CD4-positive, alpha-beta T cell treated with Interleukin-6 for 4 hours (primary cell): Measurements from ENCODE around the gene RAI1.
A peak's percentile ranks its signal among the peaks of the same experiment; 100 is the strongest.

Experiments used
- DNase-seq: peaks from one replicate; pipeline ENCODE4 v3.0.0-alpha.2; 2020; ENCODE audit warnings: mixed read lengths

Gene RAI1

DNA sequence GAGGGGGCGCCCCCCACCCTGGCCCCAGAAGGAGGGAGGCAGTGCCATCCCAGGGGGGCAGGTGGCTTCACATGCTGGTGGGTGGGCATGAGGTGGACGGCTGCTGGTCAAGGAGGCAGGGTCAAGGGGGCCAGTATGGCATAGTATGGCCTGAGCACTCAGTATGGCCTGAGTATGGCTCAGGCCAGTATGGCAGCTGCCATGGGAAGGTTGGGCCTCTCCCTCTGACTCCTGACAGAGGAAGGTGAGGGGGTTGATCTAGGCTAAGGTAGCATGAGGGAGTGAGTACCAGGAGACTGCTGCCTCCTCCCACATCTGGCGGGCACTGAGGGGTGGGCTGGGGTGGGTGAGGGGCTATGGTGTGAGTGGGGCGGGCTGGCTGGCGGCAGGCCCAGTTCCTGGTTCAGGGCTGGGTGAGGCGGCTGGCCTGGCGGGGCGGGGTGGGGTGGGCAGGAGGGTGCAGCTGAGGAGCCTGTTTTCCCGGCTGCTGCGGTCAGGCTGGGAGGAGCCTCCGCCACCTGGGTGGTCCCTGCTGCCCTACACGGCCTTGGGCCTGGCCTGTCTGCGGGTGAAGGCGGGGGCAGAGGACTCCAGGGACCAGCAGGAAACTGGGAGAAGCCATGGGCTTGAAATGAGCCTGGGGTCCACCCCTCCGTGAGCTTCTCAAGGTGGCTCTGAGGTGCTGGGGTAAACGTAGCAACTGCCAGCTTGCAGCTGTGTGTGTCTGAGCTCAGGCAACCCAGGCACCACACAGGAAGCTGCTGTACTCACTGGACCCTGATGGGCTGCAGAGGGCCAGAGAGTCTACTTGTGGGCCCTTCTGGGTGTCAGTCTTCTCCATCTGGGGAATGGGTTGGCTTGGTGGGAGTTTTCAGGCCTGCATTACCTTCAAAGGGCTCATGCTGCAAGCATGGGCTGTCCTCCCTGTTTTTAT lies 57.0 kb downstream of the RAI1 start:
- DNase-seq: no peak

DNA sequence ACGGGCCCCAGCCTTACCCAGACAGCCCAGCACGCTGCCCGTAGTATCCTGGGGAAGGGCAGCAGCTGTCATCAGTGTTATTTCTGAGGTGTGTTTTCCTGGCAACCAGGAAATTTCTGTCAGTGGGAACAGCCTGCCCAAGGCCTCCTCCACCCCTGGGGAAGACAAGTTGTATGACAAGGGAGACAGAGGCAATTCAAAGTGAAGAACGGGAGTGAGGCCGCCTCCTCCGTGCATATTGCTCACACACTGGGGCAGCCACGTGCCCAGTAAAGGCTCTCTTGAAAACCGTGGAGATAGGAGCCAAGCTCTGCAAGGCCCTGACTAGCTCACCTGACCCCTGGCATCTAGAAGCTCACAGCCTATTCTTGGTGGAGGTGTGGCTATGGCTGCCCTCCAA lies 57.6 kb downstream of the RAI1 start:
- DNase-seq: no peak

DNA sequence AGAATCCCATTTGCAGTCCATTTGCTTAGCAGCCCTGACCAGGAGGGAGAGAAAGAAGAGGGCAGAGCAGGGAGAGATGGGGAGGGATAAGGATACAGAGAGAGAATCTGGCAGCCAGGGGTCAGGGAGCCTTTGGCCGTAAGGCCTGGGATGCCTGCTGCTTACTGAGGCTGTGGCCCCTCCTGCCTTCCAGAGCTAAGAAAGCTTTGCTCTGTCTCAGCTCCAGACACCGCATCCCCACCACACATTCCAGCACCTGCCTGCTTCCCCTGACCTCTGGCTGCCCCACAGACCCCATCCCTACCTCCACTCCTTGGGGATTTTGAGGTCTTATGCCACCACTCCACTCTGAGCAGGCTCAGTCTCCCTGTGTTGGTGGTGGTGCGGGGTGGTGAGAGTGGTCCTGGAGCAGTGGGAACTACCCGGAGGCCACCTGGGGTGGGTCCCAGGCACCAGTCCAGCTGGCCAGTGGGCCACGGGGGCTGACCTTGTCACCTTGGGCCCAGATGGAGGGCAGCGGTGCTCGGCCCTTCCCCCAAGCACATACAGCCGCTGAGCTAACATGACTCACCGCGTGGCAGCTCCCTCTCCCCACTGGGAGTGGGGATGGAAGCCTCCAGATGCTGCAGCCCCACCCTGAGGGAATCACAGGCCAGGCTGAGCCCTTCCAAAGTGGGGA lies 58.3 kb downstream of the RAI1 start:
- no peak for DNase-seq

DNA sequence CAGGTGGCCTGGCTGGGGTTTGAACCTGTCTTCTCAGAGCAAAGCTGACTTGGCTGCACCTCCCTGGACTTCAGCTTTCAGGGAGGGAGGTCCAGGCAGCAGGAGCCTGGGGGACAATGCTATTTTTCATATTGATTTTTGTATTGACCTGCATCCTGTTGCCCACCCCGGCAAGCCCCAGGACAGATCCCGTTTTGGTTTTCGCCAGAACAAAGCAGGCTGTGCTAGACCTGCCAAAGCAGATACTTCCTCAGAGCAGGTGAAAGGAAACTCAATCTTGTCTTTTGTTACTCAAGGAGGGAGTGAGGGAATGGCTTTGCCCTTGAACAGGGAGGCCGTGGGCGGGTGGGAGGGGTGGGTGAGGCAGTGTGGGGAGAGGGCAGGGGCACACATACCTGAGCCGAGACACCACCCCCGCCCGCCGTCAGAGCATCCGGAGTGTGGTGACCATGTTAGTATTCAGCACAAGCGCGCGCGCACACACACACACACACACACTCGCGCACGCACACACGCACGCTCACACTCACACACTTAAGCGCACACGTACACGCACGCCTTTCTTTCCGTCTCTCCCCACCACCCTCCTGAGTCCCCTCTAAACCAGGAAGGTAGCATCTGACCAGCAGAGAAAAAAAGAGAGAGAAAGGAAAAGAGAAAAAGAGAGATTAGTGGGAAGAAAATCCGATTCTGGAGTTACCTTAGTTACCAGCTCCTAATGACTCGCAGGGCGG lies 59.5 kb downstream of the RAI1 start:
- peak; percentile 78 for DNase-seq

DNA sequence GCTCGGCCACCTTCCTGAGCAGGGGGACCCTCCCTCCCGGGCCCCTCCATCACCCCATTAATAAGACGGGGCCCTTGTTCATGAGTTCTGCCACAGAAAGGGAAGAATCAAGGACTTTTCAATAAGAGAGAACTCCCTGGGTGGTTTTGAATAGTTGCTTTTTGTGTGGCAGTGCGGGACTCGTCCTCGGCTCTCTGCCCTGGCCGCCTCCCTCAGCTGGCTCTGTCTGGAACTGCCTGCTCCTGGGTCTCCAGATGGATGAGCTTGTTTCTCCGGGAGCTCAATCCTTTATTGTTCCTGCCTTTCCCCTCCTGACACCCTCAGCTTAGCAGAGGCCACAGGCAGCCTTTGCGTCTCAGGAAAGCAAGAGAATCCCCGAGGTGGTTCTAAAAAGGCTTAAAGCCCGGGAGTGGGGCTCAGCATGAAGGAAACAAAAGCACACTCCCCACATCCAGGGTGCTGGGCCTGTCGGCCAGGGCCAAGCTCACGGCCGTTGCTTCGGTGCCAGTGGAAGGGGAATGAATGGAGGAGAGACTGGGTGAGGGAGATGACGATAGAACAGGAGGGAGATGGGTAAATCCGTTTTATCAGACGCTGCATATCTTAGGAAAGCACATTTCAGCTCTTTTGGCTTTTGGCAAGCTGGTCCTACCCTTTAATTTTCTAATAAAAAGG lies 60.2 kb downstream of the RAI1 start:
- no peak for DNase-seq

DNA sequence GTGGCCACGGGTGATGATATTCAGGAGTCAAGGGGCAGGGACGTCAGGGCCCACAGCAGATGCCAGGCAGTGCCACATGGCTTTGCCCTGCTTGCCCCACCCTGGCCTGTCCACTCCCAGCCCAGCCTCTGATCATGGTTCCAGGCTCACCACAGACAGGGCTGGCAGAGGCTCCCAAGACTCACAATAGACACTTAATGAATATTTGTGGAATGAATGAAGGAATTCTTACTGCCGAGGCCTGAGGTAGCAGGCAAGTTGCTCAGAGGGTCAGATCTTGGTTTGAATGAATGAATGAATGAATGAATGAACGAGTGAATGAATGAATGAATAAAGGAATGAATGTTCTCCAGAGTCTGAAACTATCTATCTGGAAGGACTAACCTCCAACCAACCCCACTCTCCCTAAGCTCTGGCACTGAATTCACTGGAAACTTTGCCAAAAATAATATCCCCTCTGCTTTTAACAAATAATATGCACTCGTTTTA lies 60.9 kb downstream of the RAI1 start:
- no peak for DNase-seq

DNA sequence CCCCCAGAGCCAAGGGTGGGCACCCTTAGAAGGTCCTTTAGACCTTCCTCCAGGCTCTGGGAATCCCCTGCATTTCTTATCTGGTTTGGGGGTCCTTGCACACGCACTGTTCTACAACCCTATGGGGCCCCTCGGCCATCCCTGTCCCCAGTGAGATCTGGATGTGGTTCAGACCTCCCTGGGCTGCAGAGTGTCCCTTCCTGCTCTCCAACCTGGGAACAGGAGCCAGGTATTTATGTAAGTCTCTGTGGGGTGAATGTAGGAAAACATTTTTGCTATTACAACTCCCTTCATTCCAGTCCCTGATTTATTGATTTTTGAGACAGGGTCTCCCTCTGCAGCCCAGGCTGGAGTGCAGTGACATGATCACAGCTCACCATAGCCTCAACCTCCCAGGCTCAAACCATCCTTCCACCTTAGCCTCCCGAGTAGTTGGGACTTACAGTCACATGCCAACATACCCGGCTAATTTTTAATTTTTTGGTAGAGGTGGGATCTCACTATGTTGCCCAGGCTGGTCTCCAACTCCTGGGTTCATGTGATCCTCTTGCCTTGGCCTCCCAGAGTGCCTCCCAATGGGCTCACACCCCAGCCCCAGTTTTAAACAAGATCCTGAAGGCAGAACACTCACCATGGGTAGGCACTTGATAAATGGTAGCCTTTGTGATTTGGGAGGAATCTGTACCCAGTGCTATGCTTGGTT lies 61.6 kb downstream of the RAI1 start:
- DNase-seq: no peak

DNA sequence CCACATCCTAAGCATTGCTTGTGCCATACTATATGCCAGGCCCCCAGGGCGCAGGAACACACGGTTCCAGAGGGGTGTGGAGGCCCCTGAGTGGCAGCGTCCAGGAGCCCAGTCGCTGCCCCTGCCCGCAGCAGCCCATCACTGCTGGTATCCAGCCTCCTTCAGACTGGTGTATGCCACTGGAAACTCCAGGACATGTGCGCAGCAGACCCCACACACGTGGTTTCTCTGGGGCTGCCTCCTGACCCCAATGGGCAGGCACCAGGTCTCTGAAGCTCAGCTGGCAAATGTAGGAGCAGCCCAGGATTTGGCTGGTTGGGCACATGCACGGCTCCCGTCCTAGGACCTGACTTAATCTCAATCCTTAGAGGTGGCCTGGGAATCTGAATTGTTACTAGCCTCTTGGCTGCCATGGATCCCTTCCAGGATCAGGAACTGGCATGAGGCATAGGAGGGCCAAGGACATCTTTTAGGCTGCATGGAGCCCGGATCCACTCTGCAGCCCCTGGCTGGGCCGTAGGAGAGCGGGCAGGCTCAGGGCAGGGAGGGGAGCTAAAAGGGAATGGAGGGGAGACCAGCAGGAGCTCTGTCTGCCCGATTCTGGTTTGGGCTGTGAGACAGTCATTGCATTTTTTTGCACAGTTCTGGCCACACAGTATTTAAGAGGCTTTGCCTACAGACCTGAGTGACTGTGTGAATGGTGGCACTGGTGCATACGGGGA lies 62.3 kb downstream of the RAI1 start:
- no peak for DNase-seq

DNA sequence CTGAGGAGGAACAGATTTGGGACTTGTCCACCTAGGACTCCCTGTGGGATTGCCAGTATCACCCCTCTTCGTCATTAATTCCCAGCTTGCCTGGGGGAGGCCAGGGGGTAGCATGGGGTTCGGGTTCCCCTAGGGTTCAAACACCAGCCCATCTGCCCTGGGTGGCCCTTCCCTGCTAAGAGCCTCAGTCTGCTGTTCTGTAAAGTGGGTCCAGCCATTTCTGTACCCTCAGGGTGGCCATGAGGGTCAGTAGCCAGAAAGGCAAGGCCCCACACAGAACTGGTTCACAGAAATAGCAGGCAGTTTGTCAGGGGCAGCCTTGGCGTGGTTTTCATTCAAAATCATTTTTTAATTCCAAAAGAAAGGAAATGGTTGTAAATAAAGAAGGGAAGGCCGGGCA lies 62.9 kb downstream of the RAI1 start:
- DNase-seq: no peak

DNA sequence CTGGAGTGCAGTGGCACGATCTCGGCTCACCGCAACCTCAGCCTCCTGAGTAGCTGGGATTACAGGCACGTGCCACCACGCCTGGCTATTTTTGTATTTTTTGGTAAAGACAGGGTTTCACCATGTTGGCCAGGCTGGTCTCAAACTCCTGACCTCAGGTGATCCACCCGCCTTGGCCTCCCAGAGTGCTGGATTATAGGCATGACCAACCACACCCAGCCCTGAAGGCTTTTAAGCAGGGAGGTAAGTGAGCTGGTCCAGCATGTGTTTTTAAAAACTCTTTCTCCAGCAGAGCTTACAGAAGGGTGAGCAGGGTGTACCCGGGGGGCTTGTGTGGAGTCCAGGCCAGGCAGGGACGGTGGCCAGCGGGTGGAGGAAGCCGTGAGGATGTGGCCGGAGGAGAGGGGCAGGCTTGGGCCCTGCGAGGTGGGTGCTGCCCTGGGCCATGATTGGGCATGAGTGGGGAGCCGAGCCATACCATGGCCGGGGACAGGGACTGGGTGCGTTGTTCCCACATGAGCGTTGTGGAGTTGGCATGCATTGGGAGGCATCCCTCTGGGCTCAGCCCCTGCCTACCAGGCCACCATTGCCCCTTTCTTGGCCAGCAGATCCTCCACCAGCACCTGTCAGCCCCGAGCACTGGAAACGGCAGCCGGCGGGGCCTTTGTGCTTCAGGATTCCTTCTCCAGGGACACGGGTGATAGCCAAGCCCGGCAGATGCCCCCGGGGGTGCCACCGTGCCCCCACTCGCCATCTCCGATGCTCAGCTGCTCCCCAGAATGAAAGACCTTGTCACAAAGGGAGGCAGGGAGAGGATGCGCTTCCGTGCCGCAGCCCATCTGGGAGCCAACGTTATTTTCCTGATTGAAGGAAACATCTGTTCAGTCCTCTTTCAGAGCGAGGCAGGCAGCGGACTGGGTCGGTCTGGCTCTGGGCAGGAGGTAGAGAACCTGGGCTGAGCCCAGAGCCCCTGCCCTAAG lies 64.5 kb downstream of the RAI1 start:
- DNase-seq: no peak

DNA sequence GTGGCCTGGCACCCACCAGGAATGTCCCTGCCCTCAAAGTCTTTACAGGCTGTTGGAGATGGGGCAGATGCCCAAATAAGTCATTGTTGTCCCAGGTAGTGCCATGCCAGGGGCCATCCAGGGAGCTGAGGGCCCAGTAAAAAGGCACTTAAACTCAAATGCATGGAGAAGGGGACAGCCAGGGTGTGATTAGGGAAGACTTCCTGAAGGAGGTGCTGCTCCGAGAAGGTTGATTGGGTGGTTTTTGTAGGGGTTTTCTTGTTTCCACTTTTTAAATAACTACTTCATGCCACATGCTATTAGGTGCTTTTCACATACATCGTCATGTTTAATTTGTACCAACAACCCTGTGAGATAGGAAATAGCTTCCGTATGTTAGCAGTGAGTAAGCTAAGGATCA lies 66.9 kb downstream of the RAI1 start:
- DNase-seq: no peak

DNA sequence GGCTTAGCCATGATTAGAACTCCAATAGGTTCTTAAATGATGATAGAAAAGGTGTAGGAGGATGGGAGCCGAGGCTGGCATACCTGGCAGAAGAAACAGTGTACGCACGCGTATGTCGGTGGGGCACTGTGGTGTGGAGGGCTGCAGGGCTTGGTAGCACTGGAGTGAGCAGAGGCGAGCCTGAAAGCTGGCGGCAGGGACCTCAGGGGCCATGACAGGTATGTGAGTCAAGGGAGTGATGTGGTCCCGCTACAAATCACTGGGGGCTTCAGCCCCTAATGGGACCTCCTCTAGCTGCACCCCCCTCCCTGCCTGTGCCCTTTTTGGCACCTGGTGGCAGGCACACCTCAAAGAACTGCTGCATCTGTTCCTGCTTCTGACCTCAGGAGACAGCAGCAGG lies 67.3 kb downstream of the RAI1 start:
- no peak for DNase-seq

DNA sequence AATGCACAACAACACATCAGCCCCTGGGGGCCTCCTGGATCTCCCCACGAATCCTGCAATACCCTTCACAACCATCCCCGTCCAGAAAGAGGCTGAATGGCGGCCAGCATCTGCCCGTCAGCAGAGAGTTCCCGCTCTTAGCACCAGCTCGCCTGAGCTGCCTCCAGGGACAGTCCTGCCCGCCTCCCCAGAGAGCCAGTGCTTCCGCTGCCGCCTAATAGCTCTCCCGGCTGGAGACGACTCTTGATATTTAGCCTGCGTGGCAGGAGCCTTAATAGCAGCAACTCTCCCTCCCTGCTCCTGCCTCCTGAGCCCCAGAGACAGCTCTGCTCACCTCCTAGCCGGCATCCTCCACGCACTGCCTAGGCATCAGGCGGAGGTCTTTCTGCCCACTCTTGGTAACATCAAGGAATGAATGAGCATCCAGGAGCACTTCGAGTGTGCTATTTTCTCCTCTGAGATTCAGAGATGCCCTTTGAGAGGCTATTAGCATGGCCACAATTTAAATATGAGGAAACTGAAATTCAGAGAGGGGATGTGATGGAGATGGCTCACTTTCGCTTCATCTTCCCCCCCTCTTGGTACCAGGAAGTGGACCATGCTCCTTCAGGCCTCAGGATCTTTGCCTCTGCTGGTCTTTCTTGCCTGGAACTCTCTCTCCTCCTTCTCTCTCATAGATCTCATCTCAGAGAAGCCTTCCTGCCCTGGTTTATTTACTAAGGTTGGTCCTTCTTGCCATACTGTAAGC lies 67.9 kb downstream of the RAI1 start:
- no peak for DNase-seq

DNA sequence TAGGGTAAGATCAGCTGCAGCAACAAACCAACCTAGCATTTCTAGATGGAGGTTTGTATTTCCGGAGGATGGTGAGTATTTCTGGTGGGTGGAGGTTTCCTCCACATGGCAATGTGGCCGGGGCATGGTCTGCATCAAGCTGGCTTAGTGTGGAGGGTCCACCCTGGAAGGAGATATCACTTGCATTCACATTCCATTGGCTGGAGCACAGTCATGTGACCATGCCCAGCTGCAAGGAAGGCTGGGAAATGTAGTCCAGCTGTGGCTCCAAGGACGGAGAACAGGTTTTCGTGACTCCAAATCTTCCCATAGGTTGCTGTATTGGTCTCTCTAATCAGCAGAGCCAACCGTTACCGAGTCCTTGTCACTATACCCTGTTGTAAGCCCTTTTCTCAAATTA lies 68.7 kb downstream of the RAI1 start:
- peak; percentile 60 for DNase-seq

DNA sequence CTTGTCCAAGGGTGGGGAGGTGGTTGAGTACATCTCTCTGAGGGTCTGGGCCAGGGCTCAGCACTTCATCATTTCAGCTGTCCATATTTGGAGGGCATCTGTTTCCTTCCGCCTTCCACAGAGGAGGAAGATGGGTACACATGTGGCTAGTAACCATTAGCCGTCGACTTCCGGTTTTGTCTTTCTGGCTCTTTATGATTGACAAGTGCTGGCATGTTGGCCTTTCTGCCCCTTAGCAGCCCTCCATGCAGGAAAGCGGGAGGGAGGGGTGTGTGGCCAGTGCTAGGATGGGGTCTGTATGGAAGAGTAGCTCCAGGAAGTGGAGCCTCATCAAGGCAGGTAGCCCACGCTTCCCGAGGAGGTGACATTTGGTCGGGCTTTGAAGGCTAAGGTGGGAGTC lies 69.6 kb downstream of the RAI1 start:
- peak; percentile 43 for DNase-seq

DNA sequence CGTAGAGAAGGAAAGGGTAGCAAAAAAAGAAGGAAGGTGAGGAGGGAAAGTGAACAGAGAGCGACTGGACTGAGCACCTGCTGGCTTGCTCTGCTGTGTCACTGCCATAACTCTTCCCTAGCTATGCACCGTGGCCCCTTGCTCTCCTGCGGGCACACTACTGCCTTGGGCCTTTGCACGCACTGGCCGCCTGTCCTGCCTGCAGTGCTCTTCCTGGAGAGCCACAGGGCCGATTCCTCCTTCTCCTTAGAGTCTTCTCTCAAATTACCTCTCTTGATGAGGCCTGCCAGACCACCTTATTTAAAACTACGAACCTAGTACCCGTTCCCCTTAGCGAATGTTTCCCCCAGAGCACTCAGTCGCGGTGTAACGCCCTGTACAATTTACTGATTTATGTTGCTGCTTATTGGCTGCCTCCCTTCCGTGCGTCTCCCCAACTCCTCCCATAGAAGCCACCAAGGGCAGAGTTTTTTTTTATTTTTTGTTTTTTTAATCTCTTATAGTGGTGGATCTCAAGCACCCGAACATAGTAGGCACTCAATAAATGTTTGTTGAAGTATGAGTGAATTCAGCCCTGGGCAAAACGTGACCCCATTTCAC lies 70.3 kb downstream of the RAI1 start:
- DNase-seq: peak; percentile 68

DNA sequence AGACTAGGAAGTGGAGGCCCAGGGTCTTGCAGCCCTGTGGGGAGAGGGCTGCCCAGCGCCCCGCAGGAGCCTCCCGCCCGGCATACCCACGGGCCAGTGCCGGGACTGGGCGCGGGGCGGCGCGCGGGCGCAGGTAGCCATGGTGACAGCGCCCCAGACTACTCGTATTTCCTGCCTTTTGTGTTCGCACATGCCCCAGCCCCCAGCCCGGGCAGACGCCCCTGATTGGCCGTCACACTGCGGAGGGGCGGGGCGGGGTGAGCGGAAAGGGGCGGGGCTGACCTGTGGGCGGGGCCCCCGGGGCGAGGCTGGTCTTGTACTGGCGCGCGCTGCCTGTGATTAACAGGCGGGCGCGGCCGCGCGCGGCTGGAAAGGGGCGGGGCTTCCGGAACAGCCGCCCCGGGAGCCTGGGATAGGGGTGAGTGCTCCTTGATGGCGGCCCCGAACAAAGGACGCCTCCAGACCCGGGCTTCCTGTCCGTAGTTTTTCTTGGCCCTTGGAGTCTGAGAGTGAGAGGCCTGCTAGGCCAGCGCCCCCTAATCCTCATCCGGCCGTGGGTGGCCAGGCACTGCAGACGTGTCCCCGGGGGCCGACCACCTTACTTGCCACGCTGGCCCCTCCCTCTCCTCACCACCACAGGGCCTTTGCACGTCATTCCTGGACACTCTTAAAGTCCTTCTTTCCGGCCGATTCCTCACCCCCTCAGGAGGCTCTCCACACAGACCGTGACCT lies 71.0 kb downstream of the RAI1 start:
- peak; percentile 97 for DNase-seq

DNA sequence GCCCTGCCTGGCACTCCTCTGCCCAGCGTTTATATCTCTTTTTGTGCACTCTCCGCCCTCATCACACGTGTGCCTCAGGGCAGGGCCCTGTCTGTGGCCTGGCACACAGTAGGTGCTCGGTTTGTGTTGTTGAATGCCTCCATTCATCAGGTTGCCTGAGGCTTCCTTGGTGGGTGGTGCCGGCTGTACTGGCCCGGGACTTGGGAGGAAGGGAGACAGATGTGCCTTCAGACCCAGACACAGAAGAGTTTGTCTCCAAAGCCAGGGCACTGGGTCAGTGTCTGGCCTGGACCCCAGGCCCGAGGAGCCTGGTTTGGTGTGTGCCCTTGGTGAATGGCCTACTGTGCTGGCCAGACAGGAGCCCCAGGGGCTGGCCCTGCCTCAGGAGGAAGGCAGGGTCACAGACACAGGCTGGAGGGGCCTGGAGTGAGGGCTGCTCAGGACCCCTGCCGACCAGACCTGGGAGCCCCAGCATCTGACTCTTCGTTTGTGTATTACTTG lies 71.6 kb downstream of the RAI1 start:
- DNase-seq: no peak
